BLaER1 (cell line): ENCODE data around the gene ATP6V1D.
"Not testable (repeated sequence)": the region's sequence is repeated elsewhere in the genome, so short reads cannot be mapped to it uniquely, and the experiment has no call there.

Source experiments
- H3K27ac ChIP-seq: shearing (Covaris generic); formaldehyde crosslinking; 2 replicates; pipeline ENCODE4 v1.8.1; 2022
- H3K27me3 ChIP-seq: shearing (Covaris generic); formaldehyde crosslinking; 2 replicates; pipeline ENCODE4 v1.8.1; 2022
- H3K36me3 ChIP-seq: shearing (Covaris generic); formaldehyde crosslinking; 2 replicates; pipeline ENCODE4 v1.8.1; 2022
- H3K4me1 ChIP-seq: shearing (Covaris generic); formaldehyde crosslinking; 2 replicates; pipeline ENCODE4 v1.8.1; 2022
- H3K4me2 ChIP-seq: shearing (Covaris generic); formaldehyde crosslinking; 2 replicates; pipeline ENCODE4 v1.8.1; 2022
- H3K4me3 ChIP-seq: shearing (Covaris generic); formaldehyde crosslinking; 2 replicates; pipeline ENCODE4 v1.8.1; 2022
- H3K9ac ChIP-seq: shearing (Covaris generic); formaldehyde crosslinking; 2 replicates; pipeline ENCODE4 v1.8.1; 2022
- H3K9me3 ChIP-seq: shearing (Covaris generic); formaldehyde crosslinking; 2 replicates; pipeline ENCODE4 v1.8.1; 2022
- H4K20me1 ChIP-seq: shearing (Covaris generic); formaldehyde crosslinking; 2 replicates; pipeline ENCODE4 v1.8.1; 2022
- Cebpa-rat ChIP-seq: shearing (Covaris generic); IDR thresholded peaks from 2 replicates; pipeline ENCODE4 v1.8.1; 2022

ATP6V1D gene

GRCh38 chr14:67359775-67360469 lies at the start of gene ATP6V1D, which contains the start of gene EIF2S1:
ATP6V1D (minus strand) TSS chr14:67359804; CDS start chr14:67359698, 106 bp downstream.
EIF2S1 (plus strand) TSS chr14:67360328; CDS start chr14:67364768, 4,440 bp downstream.
- peak within 1 kb of the TSS; percentile 81 for H3K4me2 ChIP-seq
- peak within 1 kb of the TSS; percentile 83 for H3K4me3 ChIP-seq
- peak within 1 kb of the TSS; percentile 96 for H3K9ac ChIP-seq
- TF ChIP-seq Cebpa-rat = no peak
- peak within 1 kb of the TSS; percentile 98 for H3K27ac ChIP-seq
- peaks cover 58% of the 10 kb centered on the region for H4K20me1 ChIP-seq
- peaks cover 13% of the 10 kb centered on the region; the same call in 1 of the 2 replicates for H3K36me3 ChIP-seq
- no peaks in the 10 kb centered on the region for H3K27me3 ChIP-seq
- no peaks in the 10 kb centered on the region for H3K9me3 ChIP-seq
- H3K4me1 ChIP-seq = peaks cover 44% of the 10 kb centered on the region

- not testable (repeated sequence) for H3K4me1 ChIP-seq, H3K27me3 ChIP-seq, H3K4me3 ChIP-seq, H4K20me1 ChIP-seq, H3K4me2 ChIP-seq, H3K9me3 ChIP-seq, H3K9ac ChIP-seq, H3K36me3 ChIP-seq, H3K27ac ChIP-seq
These were observed 48.7 kb upstream of the ATP6V1D start for GRCh38 chr14:67408122-67408801.

DNA sequence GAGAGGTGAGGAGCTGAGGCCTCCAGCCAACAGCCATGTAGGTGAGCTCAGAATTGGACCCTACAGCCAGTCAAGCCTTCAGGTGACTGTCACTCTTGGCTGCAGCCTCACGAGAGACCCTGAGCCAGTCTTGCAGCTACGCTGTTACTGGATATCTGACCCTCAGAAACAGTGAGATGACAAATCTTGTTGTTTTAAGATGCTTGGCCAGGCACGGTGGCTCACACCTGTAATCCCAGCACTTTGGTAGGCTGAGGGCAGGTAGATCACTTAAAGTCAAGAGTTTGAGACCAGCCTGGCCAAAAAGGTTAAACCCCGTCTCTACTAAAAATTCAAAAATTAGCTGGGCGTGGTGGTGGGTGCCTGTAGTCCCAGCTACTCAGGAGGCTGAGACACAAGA lies 46.2 kb upstream of the ATP6V1D start:
- H3K9me3 ChIP-seq = 0 out of 2 replicates have a peak, but pooled peaks cover 5% of the 10 kb centered on the region
- H3K4me1 ChIP-seq = no peaks in the 10 kb centered on the region
- H3K4me3 ChIP-seq = no peak overlapping the region
- no peak overlapping the region for H3K27ac ChIP-seq
- no peak overlapping the region for H3K9ac ChIP-seq
- H3K27me3 ChIP-seq = no peaks in the 10 kb centered on the region
- no peaks in the 10 kb centered on the region for H3K36me3 ChIP-seq
- TF ChIP-seq Cebpa-rat = no peak
- H4K20me1 ChIP-seq = no peaks in the 10 kb centered on the region
- H3K4me2 ChIP-seq = no peak overlapping the region

GRCh38 chr14:67400434-67400833 lies 40.8 kb upstream of the ATP6V1D start:
- no peak overlapping the region for H3K27ac ChIP-seq
- H3K9me3 ChIP-seq = 0 out of 2 replicates have a peak, but pooled peaks cover 5% of the 10 kb centered on the region
- TF ChIP-seq Cebpa-rat = no peak
- H3K4me2 ChIP-seq = no peak overlapping the region
- H3K4me3 ChIP-seq = no peak overlapping the region
- H4K20me1 ChIP-seq = no peaks in the 10 kb centered on the region
- no peaks in the 10 kb centered on the region for H3K4me1 ChIP-seq
- no peaks in the 10 kb centered on the region for H3K36me3 ChIP-seq
- H3K9ac ChIP-seq = no peak overlapping the region
- H3K27me3 ChIP-seq = no peaks in the 10 kb centered on the region

DNA sequence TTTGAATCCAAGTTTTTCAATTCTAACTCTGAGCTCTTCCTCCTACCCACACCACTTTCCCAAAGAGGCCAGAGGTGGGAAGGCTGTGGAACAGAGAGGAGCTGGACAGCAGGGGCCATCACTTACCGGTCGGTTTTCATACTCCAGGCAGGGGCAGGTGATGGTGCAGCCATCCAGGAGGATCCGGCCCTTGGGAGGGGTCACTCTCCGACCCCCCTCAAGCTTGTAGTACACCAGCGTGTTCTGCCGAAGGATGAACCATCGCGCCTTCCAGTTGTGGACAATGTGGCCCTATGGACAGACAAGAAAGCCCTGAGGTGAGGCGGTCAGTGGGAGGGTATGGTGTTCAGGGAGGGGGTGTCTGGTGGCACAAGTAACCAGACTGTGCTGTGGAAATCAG lies 37.9 kb upstream of the ATP6V1D start:
- no peak overlapping the region for H3K27ac ChIP-seq
- no peaks in the 10 kb centered on the region for H3K27me3 ChIP-seq
- no peak overlapping the region for H3K4me2 ChIP-seq
- H3K9ac ChIP-seq = no peak overlapping the region
- H3K36me3 ChIP-seq = no peaks in the 10 kb centered on the region
- H3K4me1 ChIP-seq = no peaks in the 10 kb centered on the region
- TF ChIP-seq Cebpa-rat = no peak
- H3K4me3 ChIP-seq = no peak overlapping the region
- no peaks in the 10 kb centered on the region for H4K20me1 ChIP-seq
- H3K9me3 ChIP-seq = 0 out of 2 replicates have a peak, but pooled peaks cover 2% of the 10 kb centered on the region

GRCh38 chr14:67396381-67396970 lies 36.9 kb upstream of the ATP6V1D start:
- no peaks in the 10 kb centered on the region for H3K36me3 ChIP-seq
- no peak overlapping the region for H3K9ac ChIP-seq
- H3K4me1 ChIP-seq = no peaks in the 10 kb centered on the region
- no peak overlapping the region for H3K27ac ChIP-seq
- H3K9me3 ChIP-seq = no peaks in the 10 kb centered on the region
- no peak for TF ChIP-seq Cebpa-rat
- no peaks in the 10 kb centered on the region for H3K27me3 ChIP-seq
- no peak overlapping the region for H3K4me2 ChIP-seq
- H3K4me3 ChIP-seq = no peak overlapping the region
- H4K20me1 ChIP-seq = no peaks in the 10 kb centered on the region

GRCh38 chr14:67395876-67396189 lies 36.2 kb upstream of the ATP6V1D start:
- Histone ChIP-seq H3K36me3 (no peaks in the 10 kb centered on the region), H3K27me3 (no peaks in the 10 kb centered on the region), H3K9ac (no peak overlapping the region), H3K4me3 (no peak overlapping the region), H3K4me2 (no peak overlapping the region), H3K4me1 (no peaks in the 10 kb centered on the region), H3K9me3 (no peaks in the 10 kb centered on the region), H4K20me1 (no peaks in the 10 kb centered on the region), H3K27ac (no peak overlapping the region)
- TF ChIP-seq Cebpa-rat = no peak

DNA sequence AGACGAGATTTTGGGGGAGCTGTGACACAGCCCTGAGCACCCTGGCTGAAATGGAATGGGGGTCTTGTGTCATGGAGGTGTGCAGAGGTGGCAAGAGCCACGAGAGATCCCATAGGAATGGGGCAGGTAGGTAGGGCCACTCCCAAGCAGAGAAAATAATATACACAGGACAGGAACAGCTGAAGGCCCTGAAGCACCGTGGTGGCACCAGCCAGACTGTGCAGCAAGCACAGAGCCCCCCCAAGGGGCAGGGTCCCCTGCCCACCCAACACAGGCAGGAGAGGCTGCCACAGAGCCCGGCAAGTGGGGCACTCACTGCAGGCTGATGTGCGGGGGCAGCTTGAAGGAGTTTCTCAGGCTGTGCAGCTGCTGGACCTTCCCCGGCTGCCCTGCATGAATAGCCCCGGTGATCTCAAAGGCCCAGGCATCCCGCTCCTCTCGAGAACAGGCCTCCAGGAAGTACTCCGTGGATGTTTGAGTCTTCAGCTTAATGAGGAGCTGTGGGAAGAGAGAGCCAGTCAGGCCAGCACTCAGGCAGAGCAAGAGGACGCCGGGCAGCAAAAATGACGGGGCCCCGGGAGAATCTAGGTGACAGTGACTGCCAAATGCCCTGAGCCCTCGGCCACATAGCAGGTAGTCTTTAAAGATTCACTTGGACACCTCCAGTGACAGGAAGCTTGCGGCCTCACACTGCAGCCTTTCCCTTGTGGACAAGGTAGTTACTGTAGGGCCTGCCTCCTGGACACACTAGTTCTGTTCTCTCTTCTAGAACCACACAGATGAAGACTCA lies 35.7 kb upstream of the ATP6V1D start:
- no peak overlapping the region for H3K4me2 ChIP-seq
- H3K9ac ChIP-seq = no peak overlapping the region
- H3K36me3 ChIP-seq = no peaks in the 10 kb centered on the region
- H3K27ac ChIP-seq = no peak overlapping the region
- H3K27me3 ChIP-seq = no peaks in the 10 kb centered on the region
- no peaks in the 10 kb centered on the region for H3K9me3 ChIP-seq
- no peak for TF ChIP-seq Cebpa-rat
- no peak overlapping the region for H3K4me3 ChIP-seq
- no peaks in the 10 kb centered on the region for H4K20me1 ChIP-seq
- H3K4me1 ChIP-seq = no peaks in the 10 kb centered on the region

GRCh38 chr14:67393689-67394088 lies 34.1 kb upstream of the ATP6V1D start:
- Histone ChIP-seq H3K36me3 (no peaks in the 10 kb centered on the region), H3K4me3 (no peak overlapping the region), H3K9me3 (no peaks in the 10 kb centered on the region), H3K27ac (no peak overlapping the region), H3K9ac (no peak overlapping the region), H3K4me1 (no peaks in the 10 kb centered on the region), H4K20me1 (no peaks in the 10 kb centered on the region), H3K27me3 (no peaks in the 10 kb centered on the region), H3K4me2 (no peak overlapping the region)
- TF ChIP-seq Cebpa-rat = no peak

- no peaks in the 10 kb centered on the region for H3K9me3 ChIP-seq
- H3K27ac ChIP-seq = no peak overlapping the region
- no peak for TF ChIP-seq Cebpa-rat
These were observed 33.2 kb upstream of the ATP6V1D start for GRCh38 chr14:67392800-67393199.

More at GRCh38 chr14:67392800-67393199, 33.2 kb upstream of the ATP6V1D start:
- no peaks in the 10 kb centered on the region for H4K20me1 ChIP-seq
- H3K4me3 ChIP-seq = no peak overlapping the region
- H3K27me3 ChIP-seq = no peaks in the 10 kb centered on the region
- H3K4me1 ChIP-seq = no peaks in the 10 kb centered on the region
- peaks cover 5% of the 10 kb centered on the region; the same call in 1 of the 2 replicates for H3K36me3 ChIP-seq
- H3K9ac ChIP-seq = no peak overlapping the region
- no peak overlapping the region for H3K4me2 ChIP-seq
